Posterior cingulate gyrus (tissue), 11 donors: ENCODE measurements around the gene ADAT1.

Experiments used
- DNase-seq, 10 donors: peaks; one replicate each; pipeline versions ENCODE4 v3.0.0 to v3.0.0-alpha.2; 2020 to 2021; ENCODE audit warnings: mixed read lengths in 3 of 10
- intact Hi-C: fragments of 100-400 bp; cut with DNase I; formaldehyde crosslinking; loops from one replicate; pipeline ENCODE4 v1.15.1; 2023

ADAT1 gene, protein sequence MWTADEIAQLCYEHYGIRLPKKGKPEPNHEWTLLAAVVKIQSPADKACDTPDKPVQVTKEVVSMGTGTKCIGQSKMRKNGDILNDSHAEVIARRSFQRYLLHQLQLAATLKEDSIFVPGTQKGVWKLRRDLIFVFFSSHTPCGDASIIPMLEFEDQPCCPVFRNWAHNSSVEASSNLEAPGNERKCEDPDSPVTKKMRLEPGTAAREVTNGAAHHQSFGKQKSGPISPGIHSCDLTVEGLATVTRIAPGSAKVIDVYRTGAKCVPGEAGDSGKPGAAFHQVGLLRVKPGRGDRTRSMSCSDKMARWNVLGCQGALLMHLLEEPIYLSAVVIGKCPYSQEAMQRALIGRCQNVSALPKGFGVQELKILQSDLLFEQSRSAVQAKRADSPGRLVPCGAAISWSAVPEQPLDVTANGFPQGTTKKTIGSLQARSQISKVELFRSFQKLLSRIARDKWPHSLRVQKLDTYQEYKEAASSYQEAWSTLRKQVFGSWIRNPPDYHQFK

DNA sequence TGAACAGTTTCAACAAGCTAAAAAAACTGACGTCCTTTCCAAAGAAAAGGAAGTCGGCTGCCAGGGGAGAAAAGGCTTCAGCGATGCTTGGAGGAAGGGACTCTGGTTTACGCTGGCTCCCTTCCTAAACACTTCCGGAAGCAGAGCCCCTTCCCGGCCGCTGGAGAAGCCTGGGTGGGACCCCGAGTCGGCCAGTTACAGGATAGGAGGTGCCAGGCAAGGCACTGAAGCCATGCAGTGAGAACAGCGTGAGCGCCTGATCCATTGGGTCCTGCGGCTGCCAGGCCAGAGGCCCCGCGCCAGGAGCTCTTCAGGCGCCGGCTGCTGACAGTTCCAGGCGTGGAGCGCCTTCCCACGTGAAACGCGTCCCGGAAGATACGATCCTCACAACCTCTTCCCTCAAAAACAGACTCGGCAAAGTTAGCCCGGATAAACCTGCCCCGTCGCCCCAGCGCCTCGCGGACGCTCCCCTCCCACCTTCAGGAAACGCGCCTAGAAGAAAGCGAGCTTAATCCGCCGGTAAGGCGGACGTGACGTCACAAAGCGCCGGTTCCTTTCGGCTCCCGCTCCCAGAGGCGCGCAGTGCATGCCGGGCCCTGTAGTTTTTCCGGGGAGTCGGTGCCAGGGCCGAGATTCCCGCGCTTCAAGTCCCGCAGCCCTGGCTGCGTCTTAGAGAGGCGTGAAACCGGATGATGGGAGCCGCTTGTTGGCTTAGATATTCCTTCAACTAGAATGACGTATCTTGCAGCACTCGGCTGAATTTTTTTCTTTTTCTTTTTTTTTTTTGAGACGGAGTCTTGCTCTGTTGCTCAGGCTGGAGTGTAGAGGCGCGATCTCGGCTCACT, at the start of gene ADAT1:
Gene ADAT1, minus strand, starts transcription at position 521 of the 845 bp plus-strand sequence. CDS start 2,482 bp downstream, outside the sequence.
- intact Hi-C loops, result loop anchor here (1.0 to 10.0 kb wide), 3 partner anchors 24 to 158 kb away; partner anchors contain the start of genes KARS1, TERF2IP, TMEM170A and TMEM231
- DNase-seq, result peak; percentile 95 to 99 (median 98)

DNA sequence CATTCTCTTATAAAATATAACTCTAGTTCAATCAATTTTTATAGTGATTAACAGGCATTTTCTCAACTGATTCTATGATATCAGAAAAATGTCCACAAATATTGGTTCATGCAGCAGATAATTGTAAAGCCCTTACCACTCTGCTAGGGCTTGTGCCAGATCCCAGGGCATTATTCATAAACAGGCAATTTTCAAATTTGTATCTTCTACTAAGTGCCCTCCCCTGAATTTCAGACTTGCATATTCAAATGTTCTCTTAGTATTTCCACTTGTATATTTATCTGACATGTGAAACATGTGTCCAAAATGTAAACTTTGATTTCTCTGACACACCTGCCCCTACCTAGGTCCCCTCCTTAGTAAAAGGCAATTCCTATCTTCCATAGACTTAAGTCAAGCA, 44.4 kb upstream of the ADAT1 start:
- intact Hi-C loops, result no loop called here
- DNase-seq, result no peak

DNA sequence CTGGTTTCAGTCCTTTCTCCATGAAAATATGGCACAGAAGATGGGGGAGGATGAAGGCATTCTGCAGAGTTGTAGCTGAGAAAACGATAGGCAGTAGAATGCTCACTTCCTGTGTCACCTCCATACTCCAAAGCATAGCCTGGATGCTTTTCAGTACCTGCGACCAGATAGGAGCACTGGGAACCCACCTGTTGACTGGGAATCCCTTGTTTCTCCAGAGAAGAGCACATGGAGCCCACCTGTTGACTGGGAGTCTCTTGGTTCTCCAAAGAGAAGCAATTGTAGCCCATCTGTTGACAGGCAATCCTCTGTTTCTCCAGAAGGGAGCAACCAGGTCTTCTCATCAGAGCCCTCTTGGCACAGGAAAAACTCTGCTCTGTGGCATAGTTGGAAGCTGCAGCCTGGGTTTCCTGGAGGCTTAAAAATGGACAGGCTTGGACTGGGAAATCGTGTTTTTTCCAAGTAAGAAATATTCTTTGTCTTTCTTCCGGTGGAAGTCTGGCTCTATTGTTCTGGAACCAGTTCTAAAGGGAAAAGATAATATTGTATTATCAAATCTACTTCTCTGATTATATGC, 37.7 kb upstream of the ADAT1 start:
- DNase-seq, result no peak
- intact Hi-C loops, result no loop called here

GRCh38 chr16:75660321-75660720, 37.2 kb upstream of the ADAT1 start:
- intact Hi-C loops, result no loop called here
- peak in 6 of 10 donors; percentile 27 to 92 (median 51) for DNase-seq

DNA sequence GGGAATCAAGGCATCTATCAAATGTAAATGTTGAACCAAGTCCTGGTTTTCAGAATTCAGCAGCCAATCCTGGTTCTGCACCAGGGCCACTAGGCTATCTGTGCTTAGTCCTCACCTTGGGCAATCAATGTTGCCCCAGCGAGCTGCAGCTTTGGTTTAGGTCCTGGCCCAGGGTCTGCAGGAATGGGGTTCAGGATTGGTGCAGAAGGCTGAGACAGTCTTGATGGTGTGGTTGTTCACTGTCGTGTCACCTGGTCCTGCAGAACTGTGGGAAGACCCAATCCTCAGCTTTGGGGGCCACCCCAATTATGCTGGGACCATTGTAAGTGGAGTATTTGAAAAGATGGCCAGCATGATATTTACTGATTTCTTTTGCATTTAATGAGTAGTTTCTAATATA, 35.1 kb upstream of the ADAT1 start:
- intact Hi-C loops, result no loop called here

DNA sequence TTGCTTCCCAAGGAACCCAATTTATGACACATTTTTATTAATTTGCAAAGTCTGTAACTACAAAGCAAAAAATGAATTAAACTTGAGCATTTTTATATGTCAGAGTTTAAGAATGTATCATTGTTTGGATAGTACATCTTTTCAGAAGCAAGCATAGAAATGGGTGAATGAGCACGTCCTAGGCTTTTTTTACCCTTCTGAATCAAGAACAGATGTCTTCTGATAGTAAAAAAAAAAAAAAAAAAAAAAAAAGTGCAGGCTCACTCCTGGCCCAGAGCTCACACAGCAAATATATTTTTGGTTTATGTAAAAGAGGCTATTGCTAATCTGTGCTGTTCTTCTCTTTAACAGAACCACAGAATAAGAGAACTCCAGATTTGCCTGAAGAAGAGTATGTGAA, 30.8 kb upstream of the ADAT1 start:
- no peak for DNase-seq
- intact Hi-C loops, result no loop called here

More for the DNA sequence above, 35.1 kb upstream of the ADAT1 start:
- no peak for DNase-seq

- intact Hi-C loops, result loop anchor here (2.0 kb wide), 1 partner anchor 116 kb away; no protein-coding TSS in a partner anchor
- DNase-seq, result peak; percentile 78 to 97 (median 86)
Observed at GRCh38 chr16:75648265-75649076, 25.4 kb upstream of the ADAT1 start.

- DNase-seq, result peak; percentile 92 to 99 (median 94)
- intact Hi-C loops, result loop anchor here (1.0 to 2.0 kb wide), 2 partner anchors 24 to 117 kb away; partner anchors contain the start of gene ADAT1
Observed at GRCh38 chr16:75647492-75648264, 24.6 kb upstream of the ADAT1 start, which contains the start of the genes KARS1 and TERF2IP. KARS1 (minus strand) TSS chr16:75647665; CDS start chr16:75647639, 26 bp downstream. TERF2IP (plus strand) TSS chr16:75647773; CDS start chr16:75647883, 110 bp downstream.

DNA sequence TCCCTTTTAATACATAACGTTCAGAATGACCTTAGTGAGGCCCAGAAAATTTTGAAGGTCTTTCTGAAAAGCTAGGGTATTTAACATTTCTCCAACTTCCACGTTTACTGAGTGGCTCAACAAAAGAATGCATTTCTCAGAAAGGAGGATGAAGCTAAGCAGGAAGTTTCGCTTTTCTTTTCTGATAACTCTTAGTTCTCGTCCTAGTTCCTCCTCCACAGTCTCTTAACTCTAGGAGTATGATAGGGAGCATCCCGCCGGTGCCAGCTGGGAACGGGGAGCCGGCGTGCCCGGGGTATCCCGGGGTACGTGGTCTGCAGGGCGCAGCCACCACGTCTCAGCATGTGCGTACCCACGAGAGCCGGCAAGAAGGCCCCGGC, 24.0 kb upstream of the ADAT1 start:
- intact Hi-C loops, result loop anchor here (1.0 kb wide), 1 partner anchor 24 kb away; the partner anchor contains the start of gene ADAT1
- no peak for DNase-seq

- intact Hi-C loops, result no loop called here
Observed at GRCh38 chr16:75644240-75645012, 21.3 kb upstream of the ADAT1 start.

GRCh38 chr16:75640598-75640997, 17.5 kb upstream of the ADAT1 start:
- intact Hi-C loops, result no loop called here
- no peak for DNase-seq

More at GRCh38 chr16:75644240-75645012, 21.3 kb upstream of the ADAT1 start:
- no peak for DNase-seq

- intact Hi-C loops, result no loop called here
Observed at GRCh38 chr16:75635036-75635435, 12.0 kb upstream of the ADAT1 start.

DNA sequence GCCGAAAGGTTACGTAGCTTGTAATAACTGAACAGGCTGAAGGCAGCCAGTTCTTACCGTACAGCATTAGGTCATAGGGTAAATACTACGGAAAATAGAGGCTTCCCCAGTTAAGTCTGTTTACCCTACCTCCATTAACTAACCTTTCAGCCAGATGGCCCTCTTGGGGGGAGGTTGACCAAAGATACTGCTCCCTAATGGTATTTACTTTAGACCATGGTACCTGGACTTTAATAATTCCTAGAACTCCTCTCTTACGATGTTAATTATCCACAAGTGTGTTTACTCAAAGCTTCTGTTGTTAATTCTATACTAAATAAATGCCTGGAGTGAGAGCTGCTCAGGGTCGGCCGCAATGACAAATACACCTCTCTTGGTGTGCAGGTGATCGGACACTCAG, 9.8 kb upstream of the ADAT1 start:
- intact Hi-C loops, result no loop called here
- no peak for DNase-seq

More at GRCh38 chr16:75635036-75635435, 12.0 kb upstream of the ADAT1 start:
- no peak for DNase-seq

DNA sequence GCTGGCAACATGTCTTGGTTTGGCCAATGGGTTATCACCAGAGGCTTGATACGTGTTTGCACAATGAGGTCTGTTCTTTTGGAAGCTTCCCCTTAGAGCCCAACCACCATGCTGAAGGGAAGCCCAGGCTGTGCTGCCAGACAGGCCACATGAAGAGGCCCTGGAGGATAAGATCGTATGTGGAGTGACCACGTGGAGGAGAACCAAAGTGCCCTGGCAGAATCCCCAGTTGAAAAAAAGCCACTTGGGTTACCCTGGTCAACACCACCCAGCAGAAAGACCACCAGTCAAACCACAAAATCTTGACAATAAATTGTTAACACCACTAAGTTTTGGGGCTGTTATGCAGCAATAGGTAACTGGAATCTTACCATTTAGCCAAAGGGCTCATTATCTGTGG, 7.0 kb upstream of the ADAT1 start:
- intact Hi-C loops, result no loop called here
- no peak for DNase-seq

- intact Hi-C loops, result loop anchor here (10.0 kb wide), 1 partner anchor 164 kb away; the partner anchor contains the start of gene TMEM170A
- DNase-seq, result no peak
Observed at GRCh38 chr16:75629132-75629531, 6.1 kb upstream of the ADAT1 start.

DNA sequence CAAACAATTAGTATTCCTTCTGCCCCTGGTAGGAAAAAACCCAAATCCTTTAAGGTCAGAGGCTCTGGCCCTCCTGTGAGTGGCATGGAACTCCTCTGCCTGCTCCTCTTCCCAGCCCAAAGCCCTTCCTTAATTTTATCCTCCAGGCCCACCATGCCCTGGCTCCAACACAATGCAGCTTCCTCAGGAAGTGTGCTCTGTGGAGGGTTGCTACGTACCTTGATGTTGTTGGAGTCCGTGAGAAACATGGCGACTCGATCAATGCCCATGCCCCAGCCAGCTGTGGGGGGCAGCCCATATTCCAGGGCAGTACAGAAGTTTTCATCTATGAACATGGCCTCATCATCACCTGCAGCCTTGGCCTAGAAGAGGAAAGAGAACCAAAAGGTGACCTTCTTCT, 5.3 kb upstream of the ADAT1 start:
- peak in 1 of 10 donors; percentile 42 for DNase-seq
- intact Hi-C loops, result loop anchor here (10.0 kb wide), 1 partner anchor 164 kb away; the partner anchor contains the start of gene TMEM170A

DNA sequence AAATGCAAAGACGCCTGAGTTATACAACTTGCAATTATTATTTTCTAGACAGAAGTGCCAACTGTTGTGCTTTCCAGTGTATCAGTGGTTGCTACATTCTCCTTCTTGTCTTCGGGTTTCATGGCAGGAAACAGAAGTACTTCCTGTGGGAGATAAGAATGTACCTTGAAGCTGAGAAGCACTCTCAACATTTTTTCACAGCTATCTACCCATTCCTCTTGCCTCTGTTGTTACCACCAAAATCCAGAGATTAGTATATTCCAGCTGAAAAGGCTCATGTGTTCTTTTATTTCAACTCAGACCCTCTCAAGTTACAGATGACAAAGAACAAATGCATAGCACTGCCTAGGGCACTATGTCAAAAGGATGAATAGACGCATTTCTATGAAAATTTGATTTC, 4.8 kb upstream of the ADAT1 start:
- intact Hi-C loops, result loop anchor here (10.0 kb wide), 1 partner anchor 163 kb away; the partner anchor contains the start of gene TMEM170A
- no peak for DNase-seq
